Ishikawa (cell line): Measurements from ENCODE around the gene ZNF333.

Experiments used
- CEBPB ChIP-seq: IDR thresholded peaks from 2 replicates; pipeline ENCODE4 v1.6.1; 2012
- EGR1 ChIP-seq: IDR thresholded peaks from 2 replicates; pipeline ENCODE4 v1.6.1; 2012
- EP300 ChIP-seq: IDR thresholded peaks from 2 replicates; pipeline ENCODE4 v1.6.1; 2012; ENCODE audit warnings: borderline replicate concordance
- FOXM1 ChIP-seq: IDR thresholded peaks from 2 replicates; pipeline ENCODE4 v1.6.1; 2012; ENCODE audit warnings: low read depth, borderline replicate concordance
- MAX ChIP-seq: IDR thresholded peaks from 2 replicates; pipeline ENCODE4 v1.6.1; 2012
- NFIC ChIP-seq: IDR thresholded peaks from 2 replicates; pipeline ENCODE4 v1.6.1; 2012
- RAD21 ChIP-seq: IDR thresholded peaks from 2 replicates; pipeline ENCODE4 v1.6.1; 2012; ENCODE audit warnings: low read depth
- TAF1 ChIP-seq: IDR thresholded peaks from 2 replicates; pipeline ENCODE4 v1.6.1; 2012; ENCODE audit warnings: low read depth, mild to moderate bottlenecking
- TEAD4 ChIP-seq: IDR thresholded peaks from 2 replicates; pipeline ENCODE4 v1.6.1; 2012
- YY1 ChIP-seq: IDR thresholded peaks from 2 replicates; pipeline ENCODE4 v1.6.1; 2012; ENCODE audit warnings: low read depth
- ZBTB7A ChIP-seq: IDR thresholded peaks from 2 replicates; pipeline ENCODE4 v1.6.1; 2012; ENCODE audit warnings: low read depth
- TF ChIP-seq, protein P1 (sequence below): IDR thresholded peaks from 2 replicates; pipeline ENCODE4 v1.6.1; 2012; ENCODE audit warnings: low read depth, mild to moderate bottlenecking
- TF ChIP-seq, protein P2 (sequence below): IDR thresholded peaks from 2 replicates; pipeline ENCODE4 v1.6.1; 2012

DNA sequence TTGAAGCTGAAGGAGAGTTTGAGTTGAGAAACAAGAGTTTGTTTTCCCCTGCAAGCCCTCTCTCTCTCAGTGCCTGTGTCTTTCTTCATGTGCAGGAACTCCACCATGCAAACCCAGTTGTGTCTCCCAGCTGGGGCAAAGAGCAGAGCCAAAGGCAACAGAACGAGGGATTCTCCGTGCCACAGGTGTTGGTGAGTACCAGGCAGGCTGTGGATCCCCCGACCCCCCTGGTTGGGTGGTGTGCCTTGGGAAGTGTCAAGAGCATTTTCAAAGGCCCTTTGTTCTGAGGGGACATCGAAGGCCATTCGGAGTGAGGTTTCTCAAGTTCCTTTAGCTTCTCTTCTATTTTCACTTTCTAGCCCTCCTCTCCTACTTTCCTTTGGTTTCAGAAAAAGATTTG lies 5.6 kb downstream of the ZNF333 start:
- no peak for TF ChIP-seq EP300
- TF ChIP-seq MAX = no peak
- no peak for TF ChIP-seq NFIC
- no peak for TF ChIP-seq TAF1
- TF ChIP-seq TEAD4 = no peak
- no peak for TF ChIP-seq FOXM1
- TF ChIP-seq, protein P1, sequence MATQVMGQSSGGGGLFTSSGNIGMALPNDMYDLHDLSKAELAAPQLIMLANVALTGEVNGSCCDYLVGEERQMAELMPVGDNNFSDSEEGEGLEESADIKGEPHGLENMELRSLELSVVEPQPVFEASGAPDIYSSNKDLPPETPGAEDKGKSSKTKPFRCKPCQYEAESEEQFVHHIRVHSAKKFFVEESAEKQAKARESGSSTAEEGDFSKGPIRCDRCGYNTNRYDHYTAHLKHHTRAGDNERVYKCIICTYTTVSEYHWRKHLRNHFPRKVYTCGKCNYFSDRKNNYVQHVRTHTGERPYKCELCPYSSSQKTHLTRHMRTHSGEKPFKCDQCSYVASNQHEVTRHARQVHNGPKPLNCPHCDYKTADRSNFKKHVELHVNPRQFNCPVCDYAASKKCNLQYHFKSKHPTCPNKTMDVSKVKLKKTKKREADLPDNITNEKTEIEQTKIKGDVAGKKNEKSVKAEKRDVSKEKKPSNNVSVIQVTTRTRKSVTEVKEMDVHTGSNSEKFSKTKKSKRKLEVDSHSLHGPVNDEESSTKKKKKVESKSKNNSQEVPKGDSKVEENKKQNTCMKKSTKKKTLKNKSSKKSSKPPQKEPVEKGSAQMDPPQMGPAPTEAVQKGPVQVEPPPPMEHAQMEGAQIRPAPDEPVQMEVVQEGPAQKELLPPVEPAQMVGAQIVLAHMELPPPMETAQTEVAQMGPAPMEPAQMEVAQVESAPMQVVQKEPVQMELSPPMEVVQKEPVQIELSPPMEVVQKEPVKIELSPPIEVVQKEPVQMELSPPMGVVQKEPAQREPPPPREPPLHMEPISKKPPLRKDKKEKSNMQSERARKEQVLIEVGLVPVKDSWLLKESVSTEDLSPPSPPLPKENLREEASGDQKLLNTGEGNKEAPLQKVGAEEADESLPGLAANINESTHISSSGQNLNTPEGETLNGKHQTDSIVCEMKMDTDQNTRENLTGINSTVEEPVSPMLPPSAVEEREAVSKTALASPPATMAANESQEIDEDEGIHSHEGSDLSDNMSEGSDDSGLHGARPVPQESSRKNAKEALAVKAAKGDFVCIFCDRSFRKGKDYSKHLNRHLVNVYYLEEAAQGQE = no peak
- no peak for TF ChIP-seq RAD21
- TF ChIP-seq, protein P2, sequence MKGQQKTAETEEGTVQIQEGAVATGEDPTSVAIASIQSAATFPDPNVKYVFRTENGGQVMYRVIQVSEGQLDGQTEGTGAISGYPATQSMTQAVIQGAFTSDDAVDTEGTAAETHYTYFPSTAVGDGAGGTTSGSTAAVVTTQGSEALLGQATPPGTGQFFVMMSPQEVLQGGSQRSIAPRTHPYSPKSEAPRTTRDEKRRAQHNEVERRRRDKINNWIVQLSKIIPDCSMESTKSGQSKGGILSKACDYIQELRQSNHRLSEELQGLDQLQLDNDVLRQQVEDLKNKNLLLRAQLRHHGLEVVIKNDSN = no peak
- TF ChIP-seq CEBPB = no peak
- TF ChIP-seq YY1 = no peak
- TF ChIP-seq ZBTB7A = no peak
- no peak for TF ChIP-seq EGR1
